HepG2 (cell line): ENCODE results near the gene RHD. TPM values are rescaled to one million over a fixed set of nuclear protein-coding genes. Genes with fewer than 3 reads are reported as not detected.

Source experiments
- AHDC1 ChIP-seq: sonication (generic); formaldehyde crosslinking; IDR thresholded peaks from 2 replicates; pipeline ENCODE4 v1.5.1; 2020; ENCODE audit warnings: mild to moderate bottlenecking, missing genetic modification reagents, borderline replicate concordance
- HIC2 ChIP-seq: sonication (generic); formaldehyde crosslinking; IDR thresholded peaks from 2 replicates; pipeline ENCODE4 v1.9.0; 2022; ENCODE audit warnings: low read depth, missing genetic modification reagents
- IRX3 ChIP-seq: sonication (generic); formaldehyde crosslinking; IDR thresholded peaks from 2 replicates; pipeline ENCODE4 v1.8.1; 2023; ENCODE audit warnings: mild to moderate bottlenecking, low read depth, missing genetic modification reagents, borderline replicate concordance
- MED8 ChIP-seq: sonication (generic); formaldehyde crosslinking; IDR thresholded peaks from 2 replicates; pipeline ENCODE4 v1.8.1; 2023; ENCODE audit warnings: mild to moderate bottlenecking, missing genetic modification reagents; ENCODE audit not compliant: insufficient replicate concordance
- NR2F2 ChIP-seq: IDR thresholded peaks from 2 replicates; pipeline ENCODE4 v1.6.1; 2012; ENCODE audit warnings: low read depth, inconsistent platforms, borderline replicate concordance
- RELA ChIP-seq: sonication (generic); formaldehyde crosslinking; IDR thresholded peaks from 2 replicates; pipeline ENCODE4 v1.4.0; 2020; ENCODE audit warnings: missing genetic modification reagents
- SAP130 ChIP-seq: IDR thresholded peaks from 2 replicates; pipeline ENCODE4 v1.6.1; 2016; ENCODE audit warnings: low read depth
- XRCC5 ChIP-seq: fragments of 200-400 bp; formaldehyde crosslinking; optimal IDR thresholded peaks from 2 replicates; pipeline ENCODE3; 2017; ENCODE audit warnings: mild to moderate bottlenecking, low read length
- ZBTB20 ChIP-seq: sonication (generic); formaldehyde crosslinking; IDR thresholded peaks from 2 replicates; pipeline ENCODE4 v1.8.1; 2023; ENCODE audit warnings: missing genetic modification reagents, low read depth, mild to moderate bottlenecking, borderline replicate concordance
- ZBTB39 ChIP-seq: sonication (generic); formaldehyde crosslinking; IDR thresholded peaks from 2 replicates; pipeline ENCODE4 v1.5.0; 2020; ENCODE audit warnings: missing genetic modification reagents
- ZFP1 ChIP-seq: IDR thresholded peaks from 2 replicates; pipeline ENCODE4 v1.6.1; 2016
- ZFP36L2 ChIP-seq: sonication (generic); formaldehyde crosslinking; IDR thresholded peaks from 2 replicates; pipeline ENCODE4 v1.4.0; 2020; ENCODE audit warnings: missing genetic modification reagents
- ZFP91 ChIP-seq: sonication (generic); formaldehyde crosslinking; IDR thresholded peaks from 2 replicates; pipeline ENCODE4 v1.9.0; 2022; ENCODE audit warnings: missing genetic modification reagents, mild to moderate bottlenecking, borderline replicate concordance
- ZFY ChIP-seq: sonication (generic); formaldehyde crosslinking; IDR thresholded peaks from 2 replicates; pipeline ENCODE4 v1.4.0; 2020; ENCODE audit warnings: missing genetic modification reagents
- ZNF350 ChIP-seq: sonication (generic); formaldehyde crosslinking; IDR thresholded peaks from 2 replicates; pipeline ENCODE4 v1.4.0; 2020; ENCODE audit warnings: mild to moderate bottlenecking, low read depth, missing genetic modification reagents, borderline replicate concordance
- ZNF547 ChIP-seq: sonication (generic); formaldehyde crosslinking; IDR thresholded peaks from 2 replicates; pipeline ENCODE4 v1.5.1; 2020; ENCODE audit warnings: mild to moderate bottlenecking, missing genetic modification reagents
- ZNF788 ChIP-seq: sonication (generic); formaldehyde crosslinking; IDR thresholded peaks from 2 replicates; pipeline ENCODE4 v1.5.0; 2020; ENCODE audit warnings: mild to moderate bottlenecking, missing genetic modification reagents, borderline replicate concordance
- polyA plus RNA-seq, 8 experiments: library from polyadenylated mRNA; depleted of rRNA in 3 of 8; stranded (reverse) in 7 of 8; unstranded in 1 of 8; fragments of >200 nt; fragmentation: Illumina TruSeq in 4 of 8; extraction: Trizol in 4 of 8; gene quantifications; 2 replicates each; pipeline versions ENCODE4 v1.2.1 to v1.2.3, GENCODE V29; 2011 to 2016; ENCODE audit warnings: low read depth in 4 of 8, missing spikeins in 1 of 8, mixed read lengths in 1 of 8; ENCODE audit not compliant: insufficient read depth in 1 of 8
- total RNA-seq, 5 experiments: library from RNA; depleted of rRNA; stranded (reverse); fragments of >200 nt; fragmentation: Illumina TruSeq; extraction: Trizol; gene quantifications; 2 replicates each; pipeline ENCODE4 v1.2.3, GENCODE V29; 2016; ENCODE audit warnings: low read depth in 1 of 5

RHD gene
- total and polyA plus RNA-seq, 2 of the 13 experiments (the other 11 are each of a cell fraction or from before 2014, with no cell fraction given) = not detected

DNA sequence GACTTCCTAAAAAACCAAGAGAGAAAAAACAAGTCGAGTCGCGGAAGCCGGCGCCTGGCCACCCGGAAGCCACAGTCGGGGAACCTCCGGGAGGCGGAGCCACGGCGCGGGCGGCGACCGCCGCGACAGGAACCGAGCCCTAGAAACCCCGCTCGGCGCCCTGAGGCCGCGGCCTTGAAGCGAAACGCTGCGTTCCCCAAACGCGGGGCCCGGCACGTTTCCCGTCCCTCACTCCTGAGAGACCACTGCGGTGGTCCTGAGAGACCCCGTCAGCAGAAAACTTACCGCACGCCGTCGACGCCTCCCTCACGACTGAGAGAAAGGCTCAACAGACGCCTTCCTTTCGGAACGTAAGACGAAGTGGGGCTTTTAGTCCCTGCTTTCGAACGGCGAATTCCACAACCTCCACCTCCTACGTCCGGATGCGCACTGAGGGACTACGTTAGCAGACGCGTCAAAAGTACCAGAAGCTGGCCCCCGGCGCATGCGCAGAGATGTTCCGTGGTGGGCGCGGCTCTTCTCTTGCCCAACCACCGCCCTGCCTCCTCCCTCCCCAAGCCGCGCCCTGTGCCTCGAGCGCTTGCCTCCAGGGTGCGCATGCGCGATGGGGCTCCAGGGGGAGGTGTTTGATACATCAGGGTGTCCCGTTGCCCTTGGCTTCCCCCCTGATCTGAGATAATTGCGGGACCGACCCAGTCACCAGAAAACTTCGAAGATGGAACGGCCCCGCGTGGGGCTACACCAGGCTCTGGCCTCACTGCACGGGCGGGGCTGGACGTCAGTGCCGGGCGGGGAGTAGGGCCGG lies 25.1 kb upstream of the RHD start, which contains the start of gene RSRP1 (continued):
- TF ChIP-seq AHDC1 (CRISPR knock-in tag) (0 out of 2 replicates have a peak, but pooled peaks have one; percentile 27), ZNF788 (peak; percentile 8; the same call in 1 of the 2 replicates), ZFP36L2 (no peak), ZFP91 (CRISPR knock-in tag) (peak; percentile 61), ZBTB20 (CRISPR knock-in tag) (0 out of 2 replicates have a peak, but pooled peaks have one; percentile 4), MED8 (peak; percentile 59), ZNF547 (peak; percentile 81), HIC2 (CRISPR knock-in tag) (no peak), ZFP1 (CRISPR knock-in tag) (peak; percentile 67; the same call in 1 of the 2 replicates), RELA (CRISPR knock-in tag) (peak; percentile 94; the same call in 1 of the 2 replicates), SAP130 (CRISPR knock-in tag) (peak; percentile 91), NR2F2 (peak; percentile 21; the same call in 1 of the 2 replicates), ZBTB39 (CRISPR knock-in tag) (no peak; the same call in 1 of the 2 replicates), XRCC5 (peak; percentile 57), ZFY (CRISPR knock-in tag) (peak; percentile 86), ZNF350 (CRISPR knock-in tag) (peak; percentile 77), IRX3 (CRISPR knock-in tag) (no peak; the same call in 1 of the 2 replicates)
